Activated CD4-positive, alpha-beta T cell treated with anti-CD3 and anti-CD28 coated beads, Interleukin-2, amount 50 U/mL, for 16 hours (primary cell): ENCODE results near the gene RAB13.
A peak's percentile ranks its signal among the peaks of the same experiment; 100 is the strongest.

Experiments
- DNase-seq: peaks from one replicate; pipeline ENCODE4 v3.0.0-alpha.2; 2020

The RAB13 gene

GRCh38 chr1:153954826-153955225 lies 31.3 kb downstream of the RAB13 start:
- no peak for DNase-seq

GRCh38 chr1:153953859-153954365 lies 32.2 kb downstream of the RAB13 start:
- DNase-seq, result no peak

GRCh38 chr1:153951801-153952200 lies 34.3 kb downstream of the RAB13 start:
- no peak for DNase-seq

- no peak for DNase-seq
Observed at GRCh38 chr1:153951183-153951582, 35.0 kb downstream of the RAB13 start.

- peak; percentile 87 for DNase-seq
Observed at GRCh38 chr1:153946622-153947241, 39.4 kb downstream of the RAB13 start, which contains the start of gene DENND4B. Gene DENND4B (minus strand): TSS chr1:153946718. CDS start chr1:153944374, 2,344 bp downstream.

- peak; percentile 83 for DNase-seq
Observed at GRCh38 chr1:153945795-153946621, 40.1 kb downstream of the RAB13 start.

GRCh38 chr1:153945131-153945794 lies 40.9 kb downstream of the RAB13 start:
- peak; percentile 83 for DNase-seq

GRCh38 chr1:153944827-153945117 lies 41.4 kb downstream of the RAB13 start:
- DNase-seq, result no peak

- no peak for DNase-seq
Observed at GRCh38 chr1:153944005-153944826, 41.9 kb downstream of the RAB13 start.

GRCh38 chr1:153942766-153943549 lies 43.2 kb downstream of the RAB13 start:
- DNase-seq, result no peak

GRCh38 chr1:153941826-153942725 lies 44.1 kb downstream of the RAB13 start:
- DNase-seq, result no peak

GRCh38 chr1:153940756-153941155 lies 45.4 kb downstream of the RAB13 start:
- DNase-seq, result no peak

GRCh38 chr1:153939476-153939875 lies 46.7 kb downstream of the RAB13 start:
- DNase-seq, result no peak

GRCh38 chr1:153938996-153939395 lies 47.1 kb downstream of the RAB13 start:
- DNase-seq, result no peak

GRCh38 chr1:153937331-153937730 lies 48.8 kb downstream of the RAB13 start:
- DNase-seq, result no peak

GRCh38 chr1:153936011-153936802 lies 49.9 kb downstream of the RAB13 start:
- no peak for DNase-seq

GRCh38 chr1:153934746-153935145 lies 51.4 kb downstream of the RAB13 start:
- DNase-seq, result no peak

- DNase-seq, result no peak
Observed at GRCh38 chr1:153933955-153934354, 52.2 kb downstream of the RAB13 start.

- no peak for DNase-seq
Observed at GRCh38 chr1:153933430-153933829, 52.7 kb downstream of the RAB13 start.
